Right ventricle myocardium superior (tissue), 1 donor: Measurements from ENCODE around the gene SIX5. TPM values are rescaled to one million over a fixed set of nuclear protein-coding genes. Genes with fewer than 3 reads are reported as not detected.
"Not testable (repeated sequence)": the region's sequence is repeated elsewhere in the genome, so short reads cannot be mapped to it uniquely, and the experiment has no call there.

Source experiments
- ATAC-seq: fragments of 200-7000 bp; cut with Tn5 transposase; one replicate; pipeline ENCODE4 v1.9.1; 2020; ENCODE audit warnings: mild to moderate bottlenecking; ENCODE audit not compliant: poor library complexity
- DNase-seq: peaks from one replicate; pipeline ENCODE4 v3.0.0-alpha.2; 2020
- intact Hi-C: fragments of 100-400 bp; cut with DNase I; formaldehyde crosslinking; loops from one replicate; pipeline ENCODE4 v1.11.2; 2022
- long read RNA-seq: library from polyadenylated mRNA; unstranded; transcript quantifications from one replicate; pipeline ENCODE4 v2.0.0, GENCODE V29; 2021
- total RNA-seq: library from RNA; stranded (reverse); fragmentation: NEBNext Ultra II Directional; extraction: Animal tissue kit (Norgen Biotek cat#: 25700); gene quantifications from one replicate; pipeline ENCODE4 v1.2.1, GENCODE V29; 2021
- donor health status: DM: no; HTN: yes; CAD: no; lungs with severe emphysema.

Gene SIX5
- total RNA-seq: 22.0 TPM
- long read RNA-seq, transcript SIX5-205 (3 exons, 2,943 nt): major isoform, 23 of 71 reads
- long read RNA-seq, transcript SIX5-202 (2 exons, 1,809 nt): minor isoform, 21 of 71 reads
- long read RNA-seq, partial matches to known transcripts: 12 of 71 reads
- long read RNA-seq, other reads (novel, unspliced or antisense): 15 of 71 reads

DNA sequence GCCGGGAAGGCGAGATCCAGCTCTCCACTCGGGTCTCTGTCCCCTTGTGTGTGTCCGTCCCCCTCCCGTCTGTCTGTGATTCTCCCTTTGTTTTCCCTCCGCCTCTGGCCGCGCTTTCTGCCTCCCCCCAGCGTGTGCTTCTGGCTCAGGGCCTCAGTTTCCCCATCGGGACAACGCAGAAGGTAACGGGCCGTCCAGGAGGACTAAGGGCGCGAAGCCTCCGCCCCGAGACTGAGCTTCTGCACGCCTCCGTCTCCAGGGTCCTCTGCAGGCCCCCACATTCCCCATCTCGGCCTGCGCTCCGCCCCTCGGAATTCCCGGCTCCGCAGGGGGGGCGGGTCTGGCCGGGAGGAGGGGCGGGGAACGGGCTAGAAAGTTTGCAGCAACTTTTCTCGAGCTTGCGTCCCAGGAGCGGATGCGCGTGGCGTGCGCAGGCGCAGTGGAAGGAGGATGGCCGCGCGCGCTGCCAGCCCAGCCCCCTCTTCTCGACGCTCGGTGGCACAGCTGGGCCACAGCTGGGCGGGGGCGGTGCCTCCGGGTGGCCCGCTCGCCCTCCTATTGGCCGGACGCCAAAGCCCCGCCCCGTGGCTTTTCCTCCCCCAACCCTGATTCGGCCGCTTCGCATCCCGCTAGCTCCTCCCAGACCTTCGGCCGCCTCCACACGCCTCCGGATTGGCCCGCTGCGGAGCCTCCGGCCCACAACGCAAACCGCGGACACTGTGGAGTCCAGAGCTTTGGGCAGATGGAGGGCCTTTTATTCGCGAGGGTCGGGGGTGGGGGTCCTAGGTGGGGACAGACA, at the start of gene SIX5:
SIX5 (minus strand) TSS at position 269 of the 799 bp plus-strand sequence. CDS start 408 bp downstream, outside the sequence.
- ATAC-seq (peak; percentile 62), DNase-seq (peak; percentile 99)
- intact Hi-C loops: loop anchor here (5.0 kb wide), 2 partner anchors 33 to 52 kb away; no protein-coding TSS in a partner anchor

DNA sequence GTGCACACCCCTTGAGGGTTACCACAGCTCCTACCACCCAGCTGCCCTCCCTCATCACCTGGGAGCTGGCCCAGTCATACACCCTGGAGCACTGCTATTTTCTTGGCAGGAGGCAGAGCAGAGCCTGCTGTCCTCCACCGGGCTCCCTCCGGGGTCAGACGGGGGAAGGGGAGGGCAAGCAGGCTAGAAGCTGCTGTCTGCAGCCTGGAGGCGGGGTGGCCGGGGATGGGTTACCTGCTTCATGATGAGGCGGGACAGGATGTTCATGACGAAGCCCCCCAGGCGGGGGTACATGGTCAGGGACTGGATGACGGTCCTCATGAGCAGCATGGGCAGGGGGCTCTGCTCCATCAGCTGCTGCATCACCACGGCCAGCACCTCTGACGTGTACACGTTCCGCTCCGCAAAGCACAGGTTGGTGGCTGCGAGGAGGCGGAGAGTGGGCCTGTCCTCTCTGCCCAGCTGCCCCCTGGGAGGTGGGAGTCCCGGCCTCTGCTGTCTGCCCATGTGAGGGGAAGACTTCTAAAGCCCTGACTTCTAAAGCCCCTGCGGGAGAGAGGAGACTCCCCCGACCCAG, 48.8 kb upstream of the SIX5 start:
- intact Hi-C loops: no loop called here
- DNase-seq (no peak), ATAC-seq (peak; percentile 25)

DNA sequence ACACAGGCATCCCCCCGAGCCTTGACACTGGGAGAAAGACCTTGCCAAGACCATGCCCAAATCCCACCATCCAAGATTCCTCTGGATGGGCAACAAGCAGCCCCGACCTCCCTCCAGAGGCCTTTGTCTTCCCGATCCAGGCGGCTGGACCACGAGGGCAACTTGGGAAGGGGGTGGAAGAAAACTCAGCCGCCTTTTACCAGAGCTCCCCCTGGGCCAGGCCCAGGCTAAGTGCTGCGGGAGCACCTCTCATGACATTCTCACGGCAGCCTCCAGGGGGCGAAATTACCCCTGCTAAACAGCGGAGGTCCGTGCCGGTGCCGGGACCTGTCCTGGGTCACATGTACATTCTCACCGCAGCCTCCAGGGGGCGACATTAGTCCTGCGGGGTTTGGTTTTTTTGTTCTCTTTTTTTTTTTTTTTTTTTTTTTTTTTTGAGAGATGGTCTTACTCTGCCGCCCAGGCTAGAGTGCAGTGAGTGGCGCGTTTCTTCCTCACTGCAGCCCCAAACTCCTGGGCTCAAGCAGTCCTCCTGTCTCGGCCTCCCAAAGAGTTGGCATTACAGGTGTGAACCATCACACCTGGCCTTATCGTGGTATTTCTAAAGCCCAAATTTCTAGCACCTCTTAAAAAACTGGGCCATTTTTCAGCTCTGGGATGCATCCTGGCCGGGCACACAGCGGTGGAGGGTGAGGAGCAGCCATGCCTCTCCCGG, 48.1 kb upstream of the SIX5 start:
- intact Hi-C loops: no loop called here
- ATAC-seq (peak; percentile 90), DNase-seq (peak; percentile 96)

DNA sequence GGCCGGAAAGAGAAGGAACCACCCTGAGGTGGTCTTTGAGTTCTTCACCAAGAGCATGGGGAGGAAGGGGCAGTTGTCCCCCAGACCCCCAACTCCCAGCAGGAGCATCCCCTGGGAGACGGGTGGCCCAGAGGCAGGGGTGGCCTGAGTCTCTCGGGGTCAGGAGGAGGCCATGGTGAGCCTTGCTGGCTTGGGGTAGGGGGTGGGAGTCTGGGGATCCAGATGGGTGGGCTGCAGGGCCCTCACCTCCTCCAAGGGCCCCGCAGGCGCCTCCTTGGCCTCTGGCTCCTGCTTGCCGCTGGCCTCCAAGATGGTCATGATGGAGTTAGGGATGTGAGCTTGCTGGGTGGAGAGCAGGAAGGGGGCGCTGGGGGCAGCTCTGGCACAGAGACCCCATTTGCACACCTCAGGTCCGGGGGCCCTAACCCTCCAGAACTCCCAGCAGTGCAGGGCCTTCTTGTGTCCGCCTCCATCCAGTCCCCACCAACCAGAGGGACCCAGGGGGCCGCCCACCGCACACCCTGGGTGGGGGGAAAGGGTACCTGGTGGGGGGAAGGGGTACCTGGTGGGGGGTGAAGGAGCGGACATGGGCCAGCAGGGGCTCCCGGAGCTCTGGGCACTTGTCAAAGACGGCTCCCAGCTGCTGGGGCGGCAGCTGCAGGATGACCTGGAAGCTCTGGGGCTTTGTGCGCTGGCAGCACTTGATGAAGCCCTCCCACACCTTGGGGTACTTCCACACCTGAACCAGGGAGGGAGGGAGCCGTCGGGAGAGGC, 47.4 kb upstream of the SIX5 start:
- intact Hi-C loops: no loop called here
- ATAC-seq (peak; percentile 2), DNase-seq (no peak)

DNA sequence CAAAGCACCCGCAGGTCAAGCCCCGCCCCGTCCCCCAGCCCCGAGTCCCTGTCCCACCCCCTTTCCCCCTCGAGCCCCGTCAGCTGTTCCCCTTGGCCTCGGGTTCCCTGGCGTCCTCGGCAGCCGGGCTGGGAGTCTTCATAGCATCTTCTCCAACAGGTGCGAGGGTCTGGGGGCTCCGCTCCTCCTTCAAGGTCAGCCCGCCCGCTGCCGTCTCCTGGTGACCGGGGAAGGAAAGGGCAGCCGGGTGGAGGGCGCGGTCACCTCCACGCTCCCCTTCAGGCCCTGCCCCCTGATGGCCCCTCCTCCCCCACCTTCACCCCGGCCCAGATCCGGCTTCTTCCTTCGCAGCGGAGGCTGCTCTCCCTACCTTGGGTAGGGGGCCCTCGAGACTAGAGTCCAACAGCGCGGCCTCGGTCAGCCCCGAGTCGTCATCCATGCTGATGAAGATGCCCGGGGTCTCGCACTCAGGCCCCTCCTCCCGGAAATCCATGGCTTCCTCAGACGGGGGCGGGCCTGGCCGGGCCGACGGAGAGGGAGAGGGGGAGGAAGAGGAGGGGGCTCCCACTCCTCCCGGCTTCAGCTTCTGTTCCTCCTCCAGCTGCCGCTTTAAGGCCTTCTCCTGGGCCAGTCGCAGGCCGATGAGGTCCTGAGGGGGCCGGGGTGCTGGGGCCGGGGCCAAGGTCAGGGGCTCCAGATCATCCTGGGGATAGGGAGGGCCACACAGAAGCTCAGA, 46.6 kb upstream of the SIX5 start:
- intact Hi-C loops: no loop called here
- peak; percentile 18 for ATAC-seq
- no peak for DNase-seq

DNA sequence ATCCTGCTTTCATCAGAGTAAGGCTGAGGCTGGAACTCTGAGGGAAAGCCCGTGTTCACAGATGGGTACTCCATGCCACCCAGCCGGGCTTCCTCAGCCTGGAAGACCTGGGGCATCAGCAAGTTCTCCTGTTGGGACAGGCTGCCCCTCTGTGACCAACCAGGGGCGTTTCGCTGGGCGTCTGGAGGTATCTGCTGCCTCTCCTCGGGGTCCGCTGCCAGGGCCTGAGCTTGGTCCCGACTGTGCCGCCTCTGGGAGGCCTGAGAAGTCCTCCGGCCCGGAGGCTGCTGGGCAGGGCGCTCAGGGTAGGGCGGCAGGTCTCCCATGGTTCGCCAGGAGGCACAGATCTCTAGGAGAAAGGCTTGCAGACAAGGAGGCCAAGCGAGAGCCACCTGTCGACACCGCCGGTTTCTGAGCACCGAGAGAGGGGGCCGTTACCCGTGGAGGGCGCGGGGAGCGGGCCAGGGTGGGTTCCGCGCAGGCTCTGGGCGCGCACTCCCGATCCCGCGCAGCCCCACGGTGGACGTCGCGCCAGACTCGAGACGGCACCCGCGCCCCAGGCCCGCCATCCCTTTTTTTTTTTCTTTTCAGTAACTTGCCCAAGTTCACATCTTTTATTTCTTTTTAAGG, 45.9 kb upstream of the SIX5 start, which contains the start of gene RSPH6A:
RSPH6A (minus strand) TSS at position 458 of the 630 bp plus-strand sequence; CDS start at position 326, 132 bp downstream.
- intact Hi-C loops: no loop called here
- DNase-seq (no peak), ATAC-seq (no peak)

DNA sequence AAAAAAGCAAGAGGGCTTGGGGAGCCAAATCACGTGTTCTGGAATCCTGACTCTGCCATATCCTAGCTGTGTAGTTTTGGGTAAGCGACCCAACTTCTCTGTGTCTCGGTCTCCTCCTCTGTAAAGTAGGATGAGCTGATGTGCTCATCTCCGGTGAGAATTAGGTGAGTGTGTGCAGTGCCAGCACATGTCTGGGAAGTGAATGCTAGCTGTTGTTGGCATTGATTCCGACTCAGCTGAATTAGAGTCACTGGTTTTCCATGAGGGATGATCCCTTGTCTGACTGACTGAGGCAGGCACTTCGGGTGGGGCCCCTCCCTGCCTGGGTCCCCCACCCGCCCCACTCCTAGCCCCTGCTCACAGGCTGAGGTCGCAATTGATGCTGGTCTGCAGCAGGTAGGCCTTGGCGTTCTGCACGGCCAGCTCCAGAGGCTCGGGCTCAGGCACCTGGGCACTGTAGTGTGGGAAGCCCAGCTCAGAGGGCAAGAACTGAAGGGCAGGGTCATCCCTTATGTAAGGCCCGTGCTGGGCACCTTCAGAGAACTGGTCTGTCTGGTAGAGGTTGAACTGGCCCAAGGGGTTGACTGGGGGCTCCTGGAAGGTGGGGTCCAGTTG, 45.2 kb upstream of the SIX5 start:
- intact Hi-C loops: no loop called here
- ATAC-seq (no peak), DNase-seq (no peak)

DNA sequence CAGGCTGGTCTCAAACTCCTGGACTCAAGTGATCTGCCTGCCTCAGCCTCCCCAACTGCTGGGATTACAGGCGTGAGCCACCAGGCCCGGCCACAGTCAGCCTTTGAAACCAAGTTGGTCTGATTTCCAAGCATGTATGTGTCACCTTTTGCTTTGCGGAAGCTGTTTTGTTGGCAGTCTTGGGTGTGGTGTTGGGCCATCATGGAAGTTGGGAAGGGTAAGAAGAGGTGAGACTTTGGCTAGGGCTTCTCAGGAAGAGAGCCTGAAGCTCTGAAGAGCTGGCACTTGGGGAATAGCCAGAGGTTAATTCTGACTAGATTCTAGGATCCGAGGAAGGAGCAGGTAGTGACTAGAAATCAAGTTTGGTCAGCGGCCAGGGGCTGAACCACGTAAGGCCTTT, 43.2 kb upstream of the SIX5 start:
- ATAC-seq (no peak), DNase-seq (no peak)
- intact Hi-C loops: no loop called here

DNA sequence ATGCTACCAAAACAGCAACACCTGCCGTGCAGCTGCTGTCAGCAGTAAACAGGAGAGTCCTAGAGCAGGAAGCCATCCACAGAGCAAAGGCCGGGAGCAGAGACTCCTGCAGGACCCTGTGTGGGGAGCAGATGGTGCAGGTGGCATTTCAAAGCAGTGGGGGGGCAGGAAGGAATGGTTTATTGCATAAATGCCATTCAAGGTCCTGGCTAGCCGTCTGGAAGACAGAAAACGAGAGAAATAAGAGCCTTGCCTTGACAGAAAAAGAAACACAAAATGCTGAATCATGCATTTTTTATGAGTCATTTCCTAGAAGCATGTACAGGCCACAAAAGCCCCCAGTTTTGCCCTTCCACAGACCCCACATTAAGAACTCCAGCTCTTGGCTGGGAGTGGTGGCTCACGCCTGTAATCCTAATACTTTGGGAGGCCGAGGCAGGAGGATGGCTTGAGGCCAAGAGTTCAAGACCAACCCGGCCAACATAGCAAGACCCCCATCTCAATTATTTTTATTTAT, 40.6 kb upstream of the SIX5 start:
- ATAC-seq (no peak), DNase-seq (no peak)
- intact Hi-C loops: no loop called here

DNA sequence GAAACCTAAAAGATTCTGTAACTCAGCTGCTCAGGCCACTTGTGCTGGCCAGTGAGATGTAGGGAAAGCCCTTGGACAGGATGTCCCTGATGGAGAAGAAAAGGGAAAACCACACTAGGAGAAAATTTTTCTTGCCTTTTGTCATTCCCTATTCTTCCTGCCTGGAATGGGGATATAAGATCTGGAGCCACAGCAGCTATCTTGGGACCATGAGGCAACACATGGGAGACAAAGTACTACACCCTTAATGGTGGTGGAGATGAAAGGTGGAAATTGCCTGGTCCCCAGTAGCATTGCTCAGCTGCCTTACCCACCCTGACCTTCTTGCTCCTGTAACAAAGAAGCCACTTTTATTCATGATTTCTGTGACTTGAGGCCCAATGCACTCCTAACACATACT, 36.7 kb upstream of the SIX5 start:
- ATAC-seq (no peak), DNase-seq (no peak)
- intact Hi-C loops: no loop called here

DNA sequence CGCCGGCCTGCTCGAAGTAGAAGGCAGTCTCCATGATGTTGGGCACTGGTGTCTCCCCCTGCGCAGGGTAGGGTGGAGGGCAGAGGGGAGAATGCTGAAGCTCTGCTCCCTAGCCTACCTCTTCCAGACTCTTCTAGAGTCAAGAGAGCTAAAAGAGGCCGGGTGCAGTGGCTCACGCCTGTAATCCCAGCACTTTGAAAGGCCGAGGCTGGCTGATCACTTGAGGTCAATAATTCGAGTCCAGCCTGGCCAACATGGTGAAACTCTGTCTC, 35.8 kb upstream of the SIX5 start:
- ATAC-seq (no peak), DNase-seq (no peak)
- intact Hi-C loops: loop anchor here (5.0 kb wide), 1 partner anchor 38 kb away; the partner anchor contains the start of gene SIX5

DNA sequence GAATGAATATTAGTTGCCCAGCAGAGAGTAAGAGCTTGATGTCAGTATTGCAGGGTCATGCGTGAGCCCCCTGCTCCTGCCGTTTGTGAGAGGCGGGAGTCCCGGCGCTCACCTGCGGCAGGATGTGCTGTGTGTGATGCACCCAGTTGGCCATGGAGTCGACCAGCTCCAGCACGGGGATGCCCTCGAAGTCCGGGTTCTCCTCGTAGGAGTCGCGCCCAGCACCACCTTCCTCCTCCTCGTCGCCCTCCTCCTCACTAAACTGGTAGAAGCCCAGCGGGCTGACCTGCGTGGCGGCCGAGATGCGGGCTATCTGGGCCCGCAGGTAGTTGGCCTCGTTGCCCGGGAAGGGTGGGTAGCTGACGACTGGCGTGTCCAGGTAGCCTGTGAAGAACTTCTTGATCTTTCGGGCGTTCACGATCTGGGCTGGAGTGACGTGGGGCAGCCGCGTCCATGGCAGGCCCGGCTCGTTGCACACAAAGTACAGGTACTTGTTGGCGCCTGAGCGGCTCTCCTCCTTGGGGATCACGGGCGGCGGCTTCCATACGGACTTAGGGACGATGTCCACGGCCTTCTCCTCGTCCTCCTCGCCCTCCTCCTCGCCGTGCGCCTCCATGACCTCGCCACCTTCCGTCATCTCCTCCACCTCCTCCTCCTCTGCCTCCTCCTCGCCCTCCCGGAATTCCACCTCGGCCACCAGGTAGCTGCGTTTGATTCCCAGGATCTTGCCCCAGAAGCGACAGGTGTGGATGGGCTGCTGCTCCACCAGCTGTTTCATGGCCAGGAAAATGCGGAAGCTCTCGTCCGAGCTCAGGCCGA, 35.3 kb upstream of the SIX5 start:
- no peak for DNase-seq
- intact Hi-C loops: loop anchor here (5.0 kb wide), 1 partner anchor 37 kb away; the partner anchor contains the start of gene SIX5
- no peak for ATAC-seq

DNA sequence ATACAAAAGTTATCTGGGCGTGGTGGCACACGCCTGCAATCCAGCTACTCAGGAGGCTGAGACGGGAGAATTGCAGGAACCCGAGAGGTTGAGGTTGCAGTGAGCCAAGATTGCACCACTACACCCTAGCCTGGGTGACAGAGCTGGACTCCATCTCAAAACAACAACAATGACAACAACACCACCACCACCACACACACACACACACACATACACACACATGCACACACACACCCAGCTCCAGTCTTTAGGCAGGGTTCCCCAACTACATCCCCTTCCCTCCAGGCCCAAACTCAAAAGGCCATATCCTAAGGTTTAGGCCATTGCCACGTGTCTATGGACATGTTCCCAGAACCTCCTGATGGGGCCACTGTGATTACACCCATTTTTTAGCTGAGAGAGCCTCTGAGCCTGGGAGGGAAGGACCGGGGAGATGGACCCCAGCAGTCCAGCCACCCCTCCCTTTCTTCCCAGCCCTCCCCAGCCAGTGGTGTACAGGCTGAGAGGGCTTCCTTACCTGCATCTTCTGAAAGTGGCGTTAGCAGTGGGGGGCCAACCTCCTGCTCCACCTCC, 32.6 kb upstream of the SIX5 start:
- intact Hi-C loops: loop anchor here (5.0 kb wide), 1 partner anchor 34 kb away; the partner anchor contains the start of gene SIX5
- ATAC-seq (no peak), DNase-seq (no peak)

DNA sequence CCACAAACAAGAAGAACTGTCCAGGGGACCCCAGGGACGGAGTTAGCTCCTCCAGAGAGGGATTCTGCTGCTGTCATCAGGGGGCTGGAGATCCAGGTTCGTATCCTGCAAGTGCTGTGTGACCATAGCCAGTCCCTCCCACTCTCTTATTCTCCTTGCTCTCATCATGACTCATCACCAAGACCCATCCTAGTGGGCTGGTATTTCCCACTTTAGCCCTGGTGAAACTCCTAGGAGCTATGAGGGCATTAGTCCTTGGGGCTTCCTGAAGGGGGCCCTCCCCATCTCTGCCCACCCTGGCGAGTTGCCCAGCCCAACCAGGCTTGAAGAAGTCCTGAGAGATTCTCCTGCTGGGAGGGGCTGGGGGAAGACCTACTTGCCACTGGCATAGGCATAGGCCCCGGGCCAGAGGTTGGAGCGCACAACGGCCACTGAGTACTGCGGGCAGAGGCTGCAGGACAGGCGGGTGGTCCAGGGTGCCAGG, 31.1 kb upstream of the SIX5 start:
- intact Hi-C loops: loop anchor here (5.0 kb wide), 1 partner anchor 33 kb away; the partner anchor contains the start of gene SIX5
- ATAC-seq (no peak), DNase-seq (no peak)

DNA sequence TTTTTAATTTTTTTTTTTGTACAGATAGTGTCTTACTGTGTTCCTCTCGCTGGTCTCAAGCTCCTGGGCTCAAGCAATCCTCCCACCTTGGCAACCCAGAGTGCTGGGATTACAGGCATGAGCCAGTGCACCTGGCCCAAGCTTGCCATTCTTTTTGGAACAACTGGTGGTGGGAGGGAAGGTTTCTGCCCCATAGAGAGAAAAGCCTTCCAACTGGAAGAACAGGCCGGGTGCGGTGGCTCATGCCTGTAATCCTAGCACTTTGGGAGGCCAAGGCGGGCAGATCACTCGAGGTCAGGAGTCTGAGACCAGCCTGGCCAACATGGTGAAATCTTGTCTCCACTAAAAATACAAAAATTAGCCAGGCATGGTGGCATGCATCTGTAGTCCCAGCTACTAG, 30.5 kb upstream of the SIX5 start:
- intact Hi-C loops, ATAC-seq, DNase-seq: not testable (repeated sequence)
